ENCODE measurements around the gene SLC43A3. TPM values are rescaled to one million over a fixed set of nuclear protein-coding genes. Genes with fewer than 3 reads are reported as not detected.
"Not testable (repeated sequence)": the region's sequence is repeated elsewhere in the genome, so short reads cannot be mapped to it uniquely, and the experiment has no call there.

The SLC43A3 gene
- total RNA-seq, 1 donor from 2014 or later = 27.2 TPM

- no peak for DNase-seq (ENCODE audit: low spot score)
Measured at GRCh38 chr11:57379732-57380131, 47.2 kb downstream of the SLC43A3 start.

GRCh38 chr11:57378186-57378585 lies 48.7 kb downstream of the SLC43A3 start:
- no peak for DNase-seq (ENCODE audit: low spot score)

GRCh38 chr11:57377107-57377506 lies 49.8 kb downstream of the SLC43A3 start:
- DNase-seq (ENCODE audit: low spot score) = no peak

GRCh38 chr11:57376095-57377090 lies 50.5 kb downstream of the SLC43A3 start:
- no peak for DNase-seq (ENCODE audit: low spot score)

GRCh38 chr11:57375490-57375889 lies 51.4 kb downstream of the SLC43A3 start:
- DNase-seq (ENCODE audit: low spot score) = no peak

- DNase-seq (ENCODE audit: low spot score) = no peak
Measured at GRCh38 chr11:57374966-57375365, 52.0 kb downstream of the SLC43A3 start.

GRCh38 chr11:57373146-57373545 lies 53.8 kb downstream of the SLC43A3 start:
- DNase-seq (ENCODE audit: low spot score) = no peak

GRCh38 chr11:57370941-57371340 lies 56.0 kb downstream of the SLC43A3 start:
- DNase-seq (ENCODE audit: low spot score) = no peak

- no peak for DNase-seq (ENCODE audit: low spot score)
Measured at GRCh38 chr11:57370251-57370650, 56.7 kb downstream of the SLC43A3 start.

GRCh38 chr11:57368845-57369232 lies 58.1 kb downstream of the SLC43A3 start:
- DNase-seq (ENCODE audit: low spot score) = no peak

- no peak for DNase-seq (ENCODE audit: low spot score)
Measured at GRCh38 chr11:57368106-57368844, 58.6 kb downstream of the SLC43A3 start.

GRCh38 chr11:57364851-57365660 lies 61.9 kb downstream of the SLC43A3 start:
- no peak for DNase-seq (ENCODE audit: low spot score)

- no peak for DNase-seq (ENCODE audit: low spot score)
Measured at GRCh38 chr11:57363131-57364080, 63.5 kb downstream of the SLC43A3 start.

- DNase-seq (ENCODE audit: low spot score) = no peak
Measured at GRCh38 chr11:57361926-57362325, 65.0 kb downstream of the SLC43A3 start.

GRCh38 chr11:57361420-57361819 lies 65.5 kb downstream of the SLC43A3 start:
- not testable (repeated sequence) for DNase-seq (ENCODE audit: low spot score)

GRCh38 chr11:57360991-57361390 lies 65.9 kb downstream of the SLC43A3 start:
- DNase-seq (ENCODE audit: low spot score) = no peak

GRCh38 chr11:57359896-57360690 lies 66.8 kb downstream of the SLC43A3 start:
- DNase-seq (ENCODE audit: low spot score) = no peak

- no peak for DNase-seq (ENCODE audit: low spot score)
Measured at GRCh38 chr11:57359396-57359795, 67.5 kb downstream of the SLC43A3 start.

- no peak for DNase-seq (ENCODE audit: low spot score)
Measured at GRCh38 chr11:57358991-57359390, 67.9 kb downstream of the SLC43A3 start.

- no peak for DNase-seq (ENCODE audit: low spot score)
Measured at GRCh38 chr11:57358543-57358961, 68.4 kb downstream of the SLC43A3 start.

Data from ureter (tissue), 1 donor.